Colonic mucosa (tissue), 4 donors: ENCODE results near the gene RPL21. TPM values are rescaled to one million over a fixed set of nuclear protein-coding genes. Genes with fewer than 3 reads are reported as not detected.
"Not testable (repeated sequence)": the region's sequence is repeated elsewhere in the genome, so short reads cannot be mapped to it uniquely, and the experiment has no call there.

Experiments
- DNase-seq: peaks from one replicate; pipeline ENCODE4 v3.0.0-alpha.2; 2020
- H3K27ac ChIP-seq: fragments of 200-600 bp; one replicate; pipeline ENCODE4 v1.8.0; 2021
- H3K27me3 ChIP-seq: fragments of 200-600 bp; one replicate; pipeline ENCODE4 v1.8.0; 2021
- H3K36me3 ChIP-seq: fragments of 200-600 bp; one replicate; pipeline ENCODE4 v1.8.0; 2021
- H3K4me1 ChIP-seq: fragments of 200-600 bp; one replicate; pipeline ENCODE4 v1.8.0; 2021; ENCODE audit warnings: mild to moderate bottlenecking
- H3K4me3 ChIP-seq: fragments of 200-600 bp; one replicate; pipeline ENCODE4 v1.8.0; 2021
- H3K9ac ChIP-seq, 2 donors: one replicate each; pipeline ENCODE4 v1.7.0; 2013; ENCODE audit warnings: control low read depth in 2 of 2, low read depth in 2 of 2, low read length in 2 of 2
- H3K9me3 ChIP-seq: fragments of 200-600 bp; one replicate; pipeline ENCODE4 v1.8.0; 2021
- intact Hi-C: fragments of 100-400 bp; cut with DNase I; formaldehyde crosslinking; loops from one replicate; pipeline ENCODE4 v1.14.1; 2022
- total RNA-seq, 2 donors: library from RNA; stranded (reverse); fragmentation: NEBNext Ultra II Directional in 1 of 2; extraction: Animal tissue kit (Norgen Biotek cat#: 25700) in 1 of 2; gene quantifications; one replicate each; pipeline ENCODE4 v1.2.1, GENCODE V29; 2021
- TF ChIP-seq, protein P1 (sequence below): fragments of 200-600 bp; IDR thresholded peaks from one replicate; pipeline ENCODE4 v1.8.0; 2022; ENCODE audit warnings: antibody characterized with exemption, mild to moderate bottlenecking
- donor health status: healthy.
- donor health status: DM: no; HTN: no; CAD: no.
- donor health status: DM: no; HTN: no; CAD: no.

RPL21 gene
- total RNA-seq, 2 donors from 2014 or later, result 795 to 929 TPM

DNA sequence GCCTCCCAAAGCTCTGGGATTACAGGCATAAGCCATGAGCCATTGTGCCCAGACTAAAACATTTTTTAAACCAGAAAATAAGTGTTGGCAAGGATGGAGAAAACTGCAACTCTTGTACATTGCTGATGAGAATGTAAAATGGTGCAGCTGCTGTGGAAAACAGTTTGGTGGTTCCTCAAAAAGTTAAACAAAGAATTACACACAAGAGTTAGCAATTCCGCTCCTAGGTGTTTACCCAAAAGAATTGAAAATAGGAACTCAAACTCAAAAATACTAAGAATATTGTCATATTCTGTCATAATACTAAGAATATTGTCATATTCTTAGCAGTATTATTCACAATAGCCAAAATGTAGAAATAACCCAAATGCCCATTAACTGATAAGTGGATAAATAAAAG lies 40.1 kb upstream of the RPL21 start:
- no peak overlapping the region for H3K27ac ChIP-seq
- intact Hi-C loops, result no loop called here
- TF ChIP-seq, protein P1, sequence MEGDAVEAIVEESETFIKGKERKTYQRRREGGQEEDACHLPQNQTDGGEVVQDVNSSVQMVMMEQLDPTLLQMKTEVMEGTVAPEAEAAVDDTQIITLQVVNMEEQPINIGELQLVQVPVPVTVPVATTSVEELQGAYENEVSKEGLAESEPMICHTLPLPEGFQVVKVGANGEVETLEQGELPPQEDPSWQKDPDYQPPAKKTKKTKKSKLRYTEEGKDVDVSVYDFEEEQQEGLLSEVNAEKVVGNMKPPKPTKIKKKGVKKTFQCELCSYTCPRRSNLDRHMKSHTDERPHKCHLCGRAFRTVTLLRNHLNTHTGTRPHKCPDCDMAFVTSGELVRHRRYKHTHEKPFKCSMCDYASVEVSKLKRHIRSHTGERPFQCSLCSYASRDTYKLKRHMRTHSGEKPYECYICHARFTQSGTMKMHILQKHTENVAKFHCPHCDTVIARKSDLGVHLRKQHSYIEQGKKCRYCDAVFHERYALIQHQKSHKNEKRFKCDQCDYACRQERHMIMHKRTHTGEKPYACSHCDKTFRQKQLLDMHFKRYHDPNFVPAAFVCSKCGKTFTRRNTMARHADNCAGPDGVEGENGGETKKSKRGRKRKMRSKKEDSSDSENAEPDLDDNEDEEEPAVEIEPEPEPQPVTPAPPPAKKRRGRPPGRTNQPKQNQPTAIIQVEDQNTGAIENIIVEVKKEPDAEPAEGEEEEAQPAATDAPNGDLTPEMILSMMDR, result no peak

DNA sequence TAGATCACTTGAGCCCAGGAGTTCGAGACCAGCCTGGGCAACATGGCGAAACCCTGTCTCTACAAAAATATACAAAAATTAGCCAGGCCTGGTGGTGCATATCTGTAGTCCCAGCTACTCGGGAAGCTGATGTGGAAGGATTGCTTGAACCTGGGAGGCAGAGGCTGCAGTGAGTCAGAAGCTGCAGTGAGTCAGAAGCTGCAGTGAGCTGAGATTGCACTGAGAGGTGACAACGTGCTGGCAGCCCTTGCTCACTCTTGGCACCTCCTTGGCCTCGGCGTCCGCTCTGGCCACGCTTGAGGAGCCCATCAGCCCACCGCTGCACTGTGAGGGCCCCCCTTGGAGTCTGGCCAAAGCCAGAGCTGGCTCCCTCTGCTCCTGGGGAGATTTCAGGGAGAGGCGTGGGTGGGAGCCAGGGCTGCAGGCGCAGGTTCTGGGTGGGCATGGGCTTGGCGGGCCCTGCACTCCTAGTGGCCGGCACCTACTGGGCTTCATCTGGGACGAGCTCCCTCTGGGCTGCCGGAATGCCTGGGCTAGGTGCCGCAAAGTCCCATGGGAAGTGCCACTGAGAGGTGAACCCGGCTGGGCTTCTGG lies 39.5 kb upstream of the RPL21 start:
- TF ChIP-seq, protein P1, result no peak
- no peak overlapping the region for H3K9ac ChIP-seq
- no peaks in the 10 kb centered on the region for H3K9me3 ChIP-seq
- no peak overlapping the region for H3K27ac ChIP-seq
- no peaks in the 10 kb centered on the region for H3K4me1 ChIP-seq
- H3K27me3 ChIP-seq, result no peaks in the 10 kb centered on the region
- H3K4me3 ChIP-seq, result no peak overlapping the region
- intact Hi-C loops, result no loop called here
- no peaks in the 10 kb centered on the region for H3K36me3 ChIP-seq
- no peak for DNase-seq

More for the DNA sequence above, 40.1 kb upstream of the RPL21 start:
- Histone ChIP-seq H3K4me1 (no peaks in the 10 kb centered on the region), H3K9ac (no peak overlapping the region), H3K9me3 (no peaks in the 10 kb centered on the region), H3K36me3 (no peaks in the 10 kb centered on the region), H3K27me3 (no peaks in the 10 kb centered on the region), H3K4me3 (no peak overlapping the region)
- no peak for DNase-seq

DNA sequence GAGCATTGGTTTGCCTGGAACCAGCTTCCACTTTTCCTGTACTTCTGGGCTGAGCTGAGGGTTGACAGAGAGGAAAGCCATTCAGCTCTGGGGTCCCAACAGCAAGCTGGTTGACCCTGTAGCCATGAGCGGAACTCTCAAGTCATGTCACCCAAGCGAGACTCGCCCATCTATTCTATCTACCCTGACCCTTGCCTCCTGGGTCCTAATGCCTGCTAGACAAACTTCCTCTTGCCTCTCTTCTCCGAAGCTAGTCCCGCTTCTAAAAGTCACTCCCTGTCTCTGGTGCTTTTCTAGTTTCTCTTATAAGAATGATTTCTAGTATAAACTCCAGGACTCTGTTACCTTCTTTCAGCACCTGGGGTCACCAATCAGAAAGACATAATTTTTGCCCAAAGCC lies 38.0 kb upstream of the RPL21 start:
- intact Hi-C loops, H3K9me3 ChIP-seq, H3K36me3 ChIP-seq, H3K9ac ChIP-seq, H3K4me3 ChIP-seq, H3K27ac ChIP-seq, H3K27me3 ChIP-seq, H3K4me1 ChIP-seq, DNase-seq: not testable (repeated sequence)

DNA sequence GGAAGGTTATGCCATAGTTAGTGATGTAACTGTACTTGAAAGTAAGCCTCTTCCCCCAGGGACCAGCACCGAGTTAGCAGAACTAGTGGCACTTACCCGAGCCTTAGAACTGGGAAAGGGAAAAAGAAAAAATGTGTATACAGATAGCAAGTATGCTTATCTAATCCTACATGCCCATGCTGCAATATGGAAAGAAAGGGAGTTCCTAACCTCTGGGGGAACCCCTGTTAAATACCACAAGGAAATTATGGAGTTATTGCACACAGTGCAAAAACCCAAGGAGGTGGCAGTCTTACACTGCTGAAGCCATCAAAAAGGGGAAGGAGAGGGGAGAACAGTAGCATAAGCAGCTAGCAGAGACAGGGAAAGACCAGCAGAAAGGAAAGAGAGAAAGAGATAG lies 33.6 kb upstream of the RPL21 start:
- H3K4me1 ChIP-seq, H3K9ac ChIP-seq, intact Hi-C loops, H3K9me3 ChIP-seq, DNase-seq, H3K36me3 ChIP-seq, H3K27ac ChIP-seq, H3K4me3 ChIP-seq, H3K27me3 ChIP-seq: not testable (repeated sequence)

DNA sequence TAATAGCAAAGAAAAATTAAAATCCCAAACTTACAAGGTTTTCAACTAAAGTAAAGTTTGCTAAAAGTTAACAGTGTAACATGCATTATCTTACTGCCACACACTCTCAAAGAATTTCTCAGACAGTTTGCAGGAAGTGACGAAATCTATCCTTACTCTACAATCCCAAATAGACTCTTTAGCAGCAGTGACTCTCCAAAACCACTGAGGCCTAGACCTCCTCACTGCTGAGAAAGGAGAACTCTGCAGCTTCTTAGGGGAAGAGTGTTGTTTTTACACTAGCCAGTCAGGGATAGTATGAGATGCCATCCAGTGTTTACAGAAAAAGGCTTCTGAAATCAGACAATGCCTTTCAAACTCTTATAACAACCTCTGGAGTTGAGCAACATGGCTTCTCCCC lies 32.5 kb upstream of the RPL21 start:
- H3K4me1 ChIP-seq, H3K9me3 ChIP-seq, DNase-seq, intact Hi-C loops, H3K36me3 ChIP-seq, H3K4me3 ChIP-seq, H3K27ac ChIP-seq, H3K9ac ChIP-seq, H3K27me3 ChIP-seq: not testable (repeated sequence)

DNA sequence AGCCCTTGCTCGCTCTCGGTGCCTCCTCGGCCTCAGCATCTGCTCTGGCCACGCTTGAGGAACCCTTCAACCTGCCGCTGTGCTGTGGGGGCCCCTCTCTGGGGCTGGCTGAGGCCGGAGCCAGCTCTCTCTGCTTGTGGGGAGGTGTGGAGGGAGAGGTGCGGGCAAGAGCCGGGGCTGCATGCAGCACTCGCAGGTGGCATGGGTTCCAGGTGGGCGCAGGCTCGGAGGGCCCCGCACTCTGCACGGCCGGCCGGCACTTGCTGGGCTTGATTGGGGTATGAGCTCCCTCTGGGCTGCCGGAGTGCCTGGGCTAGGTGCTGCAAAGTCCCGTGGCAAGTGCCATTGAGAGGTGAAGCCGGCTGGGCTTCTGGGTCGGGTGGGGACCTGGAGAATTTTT lies 31.7 kb upstream of the RPL21 start:
- Histone ChIP-seq H3K4me3 (no peak overlapping the region), H3K27me3 (no peaks in the 10 kb centered on the region), H3K36me3 (no peaks in the 10 kb centered on the region), H3K4me1 (no peaks in the 10 kb centered on the region), H3K9ac (no peak overlapping the region), H3K27ac (no peak overlapping the region), H3K9me3 (no peaks in the 10 kb centered on the region)
- DNase-seq, result no peak
- intact Hi-C loops, result no loop called here
- TF ChIP-seq, protein P1, result no peak

DNA sequence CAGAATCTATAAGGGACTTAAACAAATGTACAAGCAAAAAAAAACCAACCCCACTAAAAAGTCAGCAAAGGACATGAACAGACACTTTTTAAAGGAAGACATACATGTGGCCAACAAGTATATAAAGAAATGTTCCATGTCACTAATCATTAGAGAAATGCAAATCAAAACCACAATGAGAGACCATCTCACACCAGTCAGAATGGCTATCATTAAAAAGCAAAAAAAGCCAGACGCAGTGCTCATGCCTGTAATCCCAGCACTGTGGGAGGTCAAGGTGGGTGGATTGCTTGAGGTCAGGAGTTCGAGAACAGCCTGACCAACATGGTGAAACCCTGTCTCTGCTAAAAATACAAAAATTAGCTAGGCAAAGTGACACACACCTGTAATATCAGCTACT lies 29.3 kb upstream of the RPL21 start:
- H3K27me3 ChIP-seq, H3K4me3 ChIP-seq: not testable (repeated sequence)

More for the DNA sequence above, 29.3 kb upstream of the RPL21 start:
- H3K4me1 ChIP-seq, H3K36me3 ChIP-seq, DNase-seq, H3K9me3 ChIP-seq, H3K27ac ChIP-seq, intact Hi-C loops, H3K9ac ChIP-seq: not testable (repeated sequence)
